ENCODE measurements around the gene DCX.

The DCX gene

GRCh38 chrX:111302284-111302683 is 109.7 kb downstream of the DCX start:
- no peak for FAIRE-seq

GRCh38 chrX:111288841-111289240 is 123.2 kb downstream of the DCX start:
- no peak for FAIRE-seq

GRCh38 chrX:111284631-111285293 is 127.2 kb downstream of the DCX start:
- FAIRE-seq: no peak

- no peak for FAIRE-seq
Measured at GRCh38 chrX:111283446-111283845, 128.5 kb downstream of the DCX start.

GRCh38 chrX:111282991-111283390 is 129.0 kb downstream of the DCX start:
- FAIRE-seq: no peak

GRCh38 chrX:111282139-111282538 is 129.9 kb downstream of the DCX start:
- no peak for FAIRE-seq

GRCh38 chrX:111270339-111270738 is 141.7 kb downstream of the DCX start, which contains the start of gene CAPN6:
Gene CAPN6, minus strand, starts transcription at chrX:111270483. Its CDS starts 6,547 bp downstream, at chrX:111263936.
- FAIRE-seq: no peak

- no peak for FAIRE-seq
Measured at GRCh38 chrX:111268506-111268905, 143.5 kb downstream of the DCX start.

- no peak for FAIRE-seq
Measured at GRCh38 chrX:111265486-111265885, 146.5 kb downstream of the DCX start.

GRCh38 chrX:111264385-111264784 is 147.6 kb downstream of the DCX start:
- FAIRE-seq: no peak

GRCh38 chrX:111262086-111262485 is 149.9 kb downstream of the DCX start:
- FAIRE-seq: no peak

- FAIRE-seq: no peak
Measured at GRCh38 chrX:111260451-111260850, 151.5 kb downstream of the DCX start.

GRCh38 chrX:111259559-111259958 is 152.4 kb downstream of the DCX start:
- FAIRE-seq: no peak

- no peak for FAIRE-seq
Measured at GRCh38 chrX:111257733-111258132, 154.3 kb downstream of the DCX start.

GRCh38 chrX:111254896-111255693 is 156.9 kb downstream of the DCX start:
- FAIRE-seq: no peak

GRCh38 chrX:111244235-111244750 is 167.7 kb downstream of the DCX start:
- no peak for FAIRE-seq
